OCI-M1 (cell line): ENCODE results near the gene EPB41L4A.

Experiments
- DNase-seq: peaks from one replicate; lab custom pipeline; 2025; lab: John Stamatoyannopoulos, UW

EPB41L4A gene

GRCh38 chr5:112160652-112161391, 258.3 kb downstream of the EPB41L4A start:
- peak; percentile 94 for DNase-seq

GRCh38 chr5:112159435-112159834, 259.6 kb downstream of the EPB41L4A start:
- DNase-seq = no peak

GRCh38 chr5:112156211-112156610, 262.9 kb downstream of the EPB41L4A start:
- DNase-seq = no peak

- DNase-seq = no peak
Measured at GRCh38 chr5:112154940-112155686, 264.0 kb downstream of the EPB41L4A start.

- DNase-seq = no peak
Measured at GRCh38 chr5:112149727-112150126, 269.4 kb downstream of the EPB41L4A start.

GRCh38 chr5:112146323-112147226, 272.5 kb downstream of the EPB41L4A start:
- peak; percentile 81 for DNase-seq

- DNase-seq = no peak
Measured at GRCh38 chr5:112143690-112144089, 275.4 kb downstream of the EPB41L4A start.

GRCh38 chr5:112142769-112143270, 276.3 kb downstream of the EPB41L4A start:
- DNase-seq = no peak

- DNase-seq = no peak
Measured at GRCh38 chr5:112141582-112141981, 277.5 kb downstream of the EPB41L4A start.

- no peak for DNase-seq
Measured at GRCh38 chr5:112138526-112138925, 280.6 kb downstream of the EPB41L4A start.

- no peak for DNase-seq
Measured at GRCh38 chr5:112136773-112137172, 282.3 kb downstream of the EPB41L4A start.

GRCh38 chr5:112127861-112128260, 291.2 kb downstream of the EPB41L4A start:
- no peak for DNase-seq

GRCh38 chr5:112126982-112127381, 292.1 kb downstream of the EPB41L4A start:
- no peak for DNase-seq

GRCh38 chr5:112125903-112126302, 293.2 kb downstream of the EPB41L4A start:
- no peak for DNase-seq

GRCh38 chr5:112124788-112125187, 294.3 kb downstream of the EPB41L4A start:
- DNase-seq = peak; percentile 14

- no peak for DNase-seq
Measured at GRCh38 chr5:112123086-112123485, 296.0 kb downstream of the EPB41L4A start.

GRCh38 chr5:112122353-112122752, 296.7 kb downstream of the EPB41L4A start:
- no peak for DNase-seq

- DNase-seq = no peak
Measured at GRCh38 chr5:112121258-112121657, 297.8 kb downstream of the EPB41L4A start.

GRCh38 chr5:112119969-112120368, 299.1 kb downstream of the EPB41L4A start:
- no peak for DNase-seq

- peak; percentile 44 for DNase-seq
Measured at GRCh38 chr5:112119508-112119907, 299.6 kb downstream of the EPB41L4A start.

- DNase-seq = no peak
Measured at GRCh38 chr5:112117551-112117950, 301.5 kb downstream of the EPB41L4A start.

- DNase-seq = no peak
Measured at GRCh38 chr5:112116371-112116770, 302.7 kb downstream of the EPB41L4A start.
